ENCODE measurements around the gene PCED1B.
A peak's percentile ranks its signal among the peaks of the same experiment; 100 is the strongest.

PCED1B gene

DNA sequence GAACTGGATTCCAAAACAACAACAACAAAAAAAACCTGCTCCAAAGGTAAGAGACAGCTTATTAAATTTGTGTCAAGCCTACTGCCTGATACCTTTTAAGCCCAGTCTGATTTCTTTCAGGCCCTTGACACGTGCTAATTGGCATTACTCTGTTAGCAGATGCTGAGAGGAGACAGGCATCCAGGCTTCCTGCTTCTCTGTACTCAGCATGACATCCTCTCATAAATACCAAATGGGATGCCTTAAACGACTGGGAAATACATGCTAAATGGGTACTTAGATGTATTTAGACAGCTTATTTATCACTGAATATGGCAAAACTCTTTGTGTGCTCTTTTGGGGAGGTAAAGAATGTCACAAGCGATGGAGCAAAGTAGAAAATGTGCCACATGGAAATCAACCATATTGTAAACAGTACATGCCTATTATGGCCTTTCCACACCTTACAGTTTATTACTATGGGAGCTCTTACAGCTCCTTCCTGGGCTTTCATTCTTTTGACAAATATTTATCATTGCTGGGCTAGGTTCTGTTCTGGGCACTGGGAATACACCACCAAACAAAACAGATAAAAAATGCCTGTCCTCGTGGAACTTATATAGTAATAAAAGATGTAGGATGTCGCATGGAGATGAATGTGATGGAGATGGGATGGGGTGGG lies 11.5 kb upstream of the PCED1B start:
- no peak for DNase-seq (ENCODE audit: low spot score)

DNA sequence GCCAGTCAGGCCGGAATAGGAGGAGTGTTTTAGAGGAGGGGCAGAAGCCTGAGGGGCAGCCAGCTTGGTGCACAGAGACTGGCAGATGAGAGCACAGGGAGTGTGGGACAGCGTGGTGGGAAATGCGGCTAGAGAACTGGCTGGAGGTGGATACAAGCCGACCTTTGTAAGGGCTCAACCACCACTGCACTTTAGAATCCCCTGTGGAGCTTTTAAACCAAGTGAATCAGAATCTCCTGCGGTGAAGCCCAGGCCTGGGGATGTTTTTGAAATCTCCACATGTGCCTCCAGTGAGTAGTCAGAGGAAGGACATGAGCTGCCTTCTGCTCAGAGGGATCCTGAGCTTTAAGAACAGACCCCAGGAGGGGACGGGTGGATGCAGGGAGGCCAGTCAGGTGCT lies 10.9 kb upstream of the PCED1B start:
- DNase-seq (ENCODE audit: low spot score), result peak; percentile 18

DNA sequence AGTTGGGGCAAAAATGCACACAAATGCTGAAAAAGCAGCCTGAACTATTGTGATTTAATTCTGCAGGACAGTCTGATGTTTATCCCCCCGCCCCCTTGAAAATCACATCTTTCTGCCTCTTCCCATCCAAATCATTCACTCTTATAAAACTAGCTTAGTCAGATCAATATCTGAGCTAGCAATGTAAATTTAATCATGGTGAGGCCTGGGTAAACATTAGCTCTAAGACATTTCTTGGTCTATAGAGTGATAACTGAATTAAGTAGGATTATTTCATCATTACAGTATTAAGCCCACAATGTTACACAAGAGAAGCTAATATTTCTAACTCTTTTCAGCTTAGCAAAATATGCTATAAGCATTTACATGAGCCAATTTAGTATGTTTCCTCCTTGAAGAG lies 9.1 kb upstream of the PCED1B start:
- DNase-seq (ENCODE audit: low spot score), result no peak

DNA sequence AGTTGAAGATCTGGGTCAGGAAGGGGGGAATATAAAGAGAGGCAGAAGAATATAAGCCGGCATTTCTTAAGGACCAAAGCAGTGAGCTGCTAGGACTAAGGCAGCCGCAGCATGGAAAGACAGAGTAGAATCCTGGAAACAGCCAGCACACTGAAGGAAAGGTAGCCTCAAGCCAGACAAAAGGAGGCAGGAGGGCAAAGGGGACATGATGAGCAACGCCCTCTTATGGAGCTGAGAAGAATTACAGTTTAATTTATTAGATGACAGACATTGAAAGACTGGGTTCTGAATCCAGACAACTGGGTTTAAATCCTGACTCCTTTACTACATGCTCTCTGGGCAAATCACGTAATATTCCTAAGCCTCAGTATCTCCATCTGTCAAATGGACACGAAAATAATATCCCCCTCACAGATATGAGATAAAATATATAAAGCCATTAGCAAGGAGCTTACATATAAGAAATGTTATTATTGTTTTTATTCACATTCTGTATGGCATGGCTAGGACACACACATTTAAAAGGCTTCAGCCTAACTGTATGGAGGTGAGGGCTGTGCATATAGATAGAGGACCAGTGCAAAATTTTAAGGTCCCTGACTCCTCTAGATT lies 8.1 kb upstream of the PCED1B start:
- DNase-seq (ENCODE audit: low spot score), result no peak

DNA sequence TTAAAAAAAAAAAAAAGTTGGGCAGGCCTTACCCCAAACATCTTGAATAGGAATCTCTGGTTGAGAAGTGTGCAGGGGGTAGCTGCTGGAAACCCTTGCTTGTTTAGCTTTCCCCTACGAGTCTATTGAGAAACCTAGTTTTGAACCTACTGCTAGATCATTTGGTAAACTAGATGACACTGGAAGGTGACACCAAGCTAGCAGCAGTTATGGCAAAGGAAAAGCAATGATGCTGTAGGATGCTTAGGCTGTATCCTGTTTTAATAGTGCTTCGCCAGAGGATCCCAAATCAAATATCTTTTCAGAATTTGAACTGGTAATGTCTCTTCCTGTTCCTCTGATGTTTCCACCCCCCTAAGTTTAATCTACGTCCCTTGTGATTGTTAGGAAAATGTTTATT lies 5.5 kb upstream of the PCED1B start:
- DNase-seq (ENCODE audit: low spot score), result no peak

DNA sequence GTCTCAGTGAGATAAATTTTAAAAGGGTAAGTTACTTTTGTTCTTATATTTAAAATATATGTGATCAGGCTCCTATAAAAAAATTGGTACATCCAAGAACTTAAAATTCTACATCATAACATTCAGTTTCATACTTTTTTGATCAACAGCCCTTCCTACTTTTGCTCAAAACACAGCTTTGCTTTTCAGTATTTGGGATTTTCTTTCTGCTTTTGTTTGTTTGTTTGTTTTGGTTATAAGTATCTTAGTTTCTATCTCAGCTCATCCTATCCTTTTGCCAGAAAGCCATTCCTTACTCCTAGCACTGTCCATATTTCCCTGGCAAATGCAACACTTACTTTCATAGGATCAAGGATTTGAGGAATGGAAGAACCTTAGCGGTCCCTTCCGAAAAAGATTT lies 4.7 kb upstream of the PCED1B start:
- no peak for DNase-seq (ENCODE audit: low spot score)

DNA sequence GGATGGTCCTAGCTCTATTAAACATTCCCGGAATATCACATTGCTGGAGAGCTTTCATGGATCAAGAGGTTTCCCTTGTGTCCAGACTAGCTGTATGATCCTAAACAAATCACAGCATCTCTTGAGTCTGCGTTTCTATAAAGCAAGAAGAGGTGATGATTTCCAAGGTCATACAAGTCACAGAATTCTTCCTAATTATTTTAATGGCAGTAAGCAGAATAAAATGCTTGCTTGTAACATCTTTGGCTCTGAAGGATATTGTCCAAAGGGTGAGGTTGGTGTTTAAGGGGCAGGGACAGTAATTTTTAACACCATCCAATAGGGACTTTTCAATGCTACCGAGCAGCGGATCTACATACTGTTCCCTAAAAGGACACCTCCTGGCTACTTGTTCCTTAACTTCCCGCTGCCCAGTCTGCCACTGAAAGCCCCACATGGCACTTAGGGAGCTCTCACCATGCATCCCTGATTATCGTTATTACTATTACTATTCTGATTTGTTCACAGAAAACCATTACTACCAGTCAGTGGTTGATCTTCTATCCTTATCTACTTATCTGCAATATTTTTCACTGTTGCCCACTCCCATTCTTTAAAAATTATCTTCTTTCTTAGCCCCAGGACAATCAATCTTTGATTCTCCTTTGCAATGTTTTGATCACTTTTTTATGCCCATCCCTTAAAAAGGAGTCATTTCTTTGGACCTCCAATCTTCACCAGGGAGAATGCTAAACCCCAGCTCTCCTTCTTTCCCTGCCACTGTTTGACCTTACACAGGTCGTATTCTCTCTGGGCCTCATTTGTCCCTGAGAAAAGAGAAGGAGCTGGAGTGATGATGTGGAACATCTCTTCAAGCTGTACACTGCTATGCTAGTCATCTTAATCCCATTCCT lies 4.0 kb upstream of the PCED1B start:
- no peak for DNase-seq (ENCODE audit: low spot score)

DNA sequence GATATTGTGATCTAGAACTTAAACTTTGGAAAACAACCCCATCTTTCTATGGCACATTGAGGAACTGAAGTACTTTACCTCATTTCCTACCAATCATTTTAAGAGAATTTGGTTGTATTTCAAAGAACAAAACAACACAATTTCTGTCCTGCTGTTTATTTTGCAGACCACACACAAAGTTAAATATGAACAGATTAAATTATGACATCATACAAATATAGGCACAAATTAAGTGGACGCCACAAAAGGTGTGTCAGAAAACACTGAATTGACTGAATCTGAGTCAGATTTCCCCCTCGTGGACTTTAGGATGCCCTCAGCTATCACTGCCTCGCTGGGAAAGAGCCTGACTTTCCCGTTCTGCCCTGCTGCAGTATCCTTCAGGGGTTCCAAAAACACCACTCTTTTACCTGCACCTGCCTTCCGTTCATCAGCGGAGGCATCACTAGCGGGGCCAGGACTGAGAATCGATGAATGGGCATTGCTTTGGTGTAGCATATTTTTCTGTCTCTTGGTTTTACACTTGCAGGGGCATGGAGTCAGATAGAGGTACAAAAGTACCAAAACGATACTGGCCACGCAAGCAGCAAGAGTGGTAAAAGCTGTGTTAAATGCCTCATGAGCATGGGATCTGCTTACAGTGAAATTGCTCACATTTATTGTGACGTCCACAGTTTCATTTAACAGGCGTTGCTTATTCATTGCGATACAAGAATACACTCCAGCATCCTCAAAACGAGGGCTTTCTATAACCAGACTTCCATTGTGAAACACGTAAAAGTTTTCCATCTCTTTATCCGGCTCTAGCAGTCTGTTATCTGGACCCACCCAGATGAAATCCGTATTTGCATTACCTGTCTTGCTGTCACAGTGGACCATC lies 2.0 kb upstream of the PCED1B start:
- no peak for DNase-seq (ENCODE audit: low spot score)

DNA sequence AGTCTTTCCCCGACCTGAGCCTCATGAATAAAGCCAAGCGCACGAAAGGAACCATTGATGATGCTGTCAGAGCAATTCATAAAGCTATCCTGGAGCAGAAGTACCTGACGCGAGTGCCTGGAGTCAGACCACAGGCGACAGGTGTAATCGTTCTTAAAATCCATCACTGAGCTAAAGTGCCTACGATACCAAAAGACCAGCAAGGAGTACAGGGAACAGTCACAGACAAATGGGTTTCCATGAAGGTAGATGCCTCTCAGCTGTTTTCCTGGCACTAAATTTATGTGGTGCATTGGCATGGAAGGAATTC lies 1.4 kb upstream of the PCED1B start:
- no peak for DNase-seq (ENCODE audit: low spot score)

DNA sequence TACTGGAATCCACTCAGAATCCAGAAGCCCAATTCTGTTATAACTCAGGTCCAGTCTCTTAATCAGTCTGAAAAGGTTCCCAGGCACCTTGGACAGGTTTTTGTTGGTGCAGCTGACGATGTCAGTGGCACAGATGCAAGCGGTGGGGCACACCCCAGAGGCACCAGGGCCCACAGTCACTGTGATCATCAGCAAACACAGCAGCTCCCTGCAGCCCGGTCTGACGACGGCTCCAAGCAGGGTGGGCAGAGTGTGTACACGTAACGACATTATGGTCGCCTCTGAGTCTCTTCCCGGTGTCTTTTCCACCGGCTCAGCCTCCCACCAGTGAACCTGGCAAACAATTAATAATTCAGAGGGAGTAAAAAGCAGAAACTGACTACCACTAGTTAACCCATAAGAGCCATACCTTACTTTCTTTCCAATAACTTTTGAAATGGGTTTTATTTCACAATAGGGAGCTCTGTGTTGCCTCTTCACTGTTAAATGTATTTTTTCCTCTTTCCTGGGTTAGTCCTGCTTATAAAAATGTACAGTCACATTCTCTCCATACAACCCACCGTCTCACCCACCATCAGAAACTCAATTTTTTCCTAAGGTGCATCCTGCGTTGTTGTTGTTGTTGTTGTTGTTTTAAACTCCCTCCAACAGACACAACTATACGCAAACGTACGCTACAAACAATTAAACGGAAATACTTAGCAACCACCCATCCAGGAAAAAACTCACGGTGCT lies 521 bp upstream of the PCED1B start:
- DNase-seq (ENCODE audit: low spot score), result peak; percentile 47

DNA sequence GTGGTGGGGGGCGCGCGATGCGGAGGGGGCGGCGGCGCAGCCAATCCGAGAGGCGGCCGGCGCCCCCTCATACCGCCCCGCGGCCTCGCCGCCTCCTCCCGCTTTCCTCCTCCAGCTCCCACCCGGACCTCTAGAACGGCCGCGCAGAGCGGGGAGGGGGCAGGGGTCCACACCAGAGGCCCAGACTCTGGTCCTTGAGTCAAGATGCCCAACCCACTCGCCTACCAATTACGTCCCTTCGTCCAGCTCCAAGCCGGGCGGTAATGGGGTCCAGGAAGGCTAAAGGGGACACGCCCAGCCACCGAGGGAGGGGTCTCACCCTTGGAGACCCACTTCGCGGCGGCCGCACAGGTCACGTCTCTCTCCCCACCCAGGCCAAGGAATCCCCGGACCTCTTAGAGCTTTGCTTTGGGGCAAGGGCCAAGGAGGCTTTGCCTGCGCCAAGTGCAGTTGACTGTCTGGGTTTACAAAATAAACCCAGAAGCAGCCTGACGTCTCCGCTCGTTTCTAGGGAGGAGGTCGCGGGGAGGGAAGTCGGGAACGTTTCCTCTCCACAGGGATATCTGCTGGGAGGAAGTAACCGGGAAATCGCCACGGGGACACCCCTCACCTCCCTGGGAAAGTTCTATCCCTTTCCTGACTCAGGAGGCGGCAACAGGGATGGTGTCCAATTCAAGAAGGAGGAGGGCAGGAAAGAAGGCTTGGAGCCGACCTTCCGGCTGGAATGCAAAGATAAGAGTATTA lies 732 bp downstream of the PCED1B start:
- peak; percentile 57 for DNase-seq (ENCODE audit: low spot score)

DNA sequence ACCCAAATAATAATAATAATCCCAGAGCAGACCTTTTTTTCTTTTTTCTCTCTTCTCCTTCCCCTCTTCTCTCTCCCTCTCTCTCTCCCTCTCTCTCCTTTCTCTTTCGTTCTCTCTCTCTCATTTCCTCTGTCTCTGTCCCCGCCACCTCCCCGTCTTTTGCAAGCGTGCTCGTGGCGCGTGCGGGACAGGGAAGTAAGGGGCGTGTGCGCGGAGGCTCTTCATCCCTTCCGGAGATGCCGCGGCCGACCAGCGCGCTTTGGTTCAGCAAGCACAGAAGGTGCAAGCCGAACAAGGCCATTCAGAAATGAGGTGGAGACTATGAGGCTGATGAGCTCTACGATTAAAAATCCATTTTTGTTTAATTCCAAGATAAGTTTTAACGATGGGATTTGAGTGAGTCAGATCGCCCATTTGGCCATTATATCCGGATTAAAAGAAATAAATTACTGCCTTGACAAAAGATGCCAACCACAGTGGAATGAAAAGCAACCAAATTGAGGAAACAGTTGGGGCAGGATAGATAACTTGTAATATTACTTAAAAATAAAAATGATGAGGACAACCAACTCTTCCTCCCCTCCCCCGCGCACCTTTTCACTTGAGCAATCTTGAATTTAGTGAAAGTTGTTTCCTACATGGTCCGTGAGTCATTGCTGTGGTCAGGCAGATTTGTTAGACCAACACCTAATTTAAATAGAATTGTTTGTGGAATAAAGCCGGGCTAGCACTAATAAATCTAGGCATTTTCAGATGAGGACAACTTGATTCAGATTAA lies 1.5 kb downstream of the PCED1B start:
- peak; percentile 60 for DNase-seq (ENCODE audit: low spot score)

DNA sequence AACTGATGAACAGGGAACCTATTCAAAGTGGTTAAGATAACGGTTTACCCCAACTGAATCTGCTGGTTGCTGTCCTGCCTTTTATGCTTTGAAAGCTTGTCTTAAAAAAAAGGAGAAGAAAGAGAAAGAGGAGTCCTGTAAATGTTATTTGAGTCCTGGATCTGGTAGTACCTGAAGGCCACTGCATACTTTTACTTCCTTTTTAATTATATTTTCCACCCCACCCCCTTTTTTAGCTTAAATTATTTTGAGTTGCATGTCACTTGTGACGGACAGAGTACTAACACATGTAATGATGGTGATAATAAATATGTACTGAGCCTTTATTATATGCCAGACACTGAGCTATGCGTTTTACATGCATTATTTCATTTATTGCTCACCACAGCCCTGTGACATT lies 2.9 kb downstream of the PCED1B start:
- no peak for DNase-seq (ENCODE audit: low spot score)

DNA sequence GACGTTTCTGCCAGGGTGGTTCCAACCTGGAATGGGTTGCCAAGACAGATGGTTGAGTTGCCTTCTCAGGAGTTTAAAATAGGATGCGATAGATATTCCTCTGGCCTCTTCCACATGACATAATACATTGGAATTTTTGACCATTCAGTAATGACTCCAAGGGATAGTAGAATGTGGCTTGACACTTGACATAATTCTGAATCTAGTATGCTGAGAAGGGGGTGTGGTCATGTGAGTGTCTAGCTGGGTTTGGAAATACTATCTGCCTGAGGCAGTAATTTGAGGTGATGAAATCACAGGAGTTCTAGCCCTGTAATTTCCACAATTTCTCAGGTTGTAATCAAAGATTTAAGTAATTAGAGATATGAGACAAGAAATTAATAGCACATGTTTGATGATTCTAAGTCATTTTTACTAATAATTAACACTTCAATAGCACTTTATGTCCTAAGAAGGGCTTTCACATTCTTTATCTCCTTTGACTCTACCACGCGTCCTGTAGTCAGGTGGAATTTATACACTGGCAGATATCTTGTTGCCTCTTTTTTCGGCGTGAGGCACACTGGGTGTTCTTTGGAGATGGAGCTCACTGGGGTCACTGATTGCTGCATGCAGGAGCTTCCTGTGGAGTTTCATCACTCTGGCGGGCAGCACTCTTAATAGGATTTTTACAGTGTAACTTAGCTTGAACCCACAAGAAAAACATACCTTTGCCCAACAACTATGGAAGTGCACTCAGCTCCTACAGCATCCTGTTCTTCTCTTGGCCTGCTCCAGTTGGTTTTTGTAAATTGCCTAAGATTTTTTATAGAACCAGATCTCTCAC lies 3.6 kb downstream of the PCED1B start:
- peak; percentile 76 for DNase-seq (ENCODE audit: low spot score)

DNA sequence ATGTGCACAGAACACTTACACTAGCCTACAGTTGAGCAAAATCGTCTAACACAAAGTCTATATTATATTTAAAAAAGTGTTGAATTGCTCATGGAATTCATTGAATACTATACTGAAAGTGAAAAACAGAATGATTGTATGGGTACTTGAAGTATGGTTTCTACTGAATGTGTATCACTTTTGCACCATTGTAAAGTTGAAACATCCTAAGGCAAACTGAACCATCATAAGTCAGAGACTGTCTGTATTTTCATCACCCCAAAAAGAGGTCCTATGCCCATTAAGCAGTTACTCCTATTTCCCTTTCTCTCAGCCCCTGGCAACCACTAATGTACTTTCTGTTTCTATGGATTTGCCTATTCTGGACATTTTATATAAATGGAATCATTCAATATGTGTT lies 4.8 kb downstream of the PCED1B start:
- no peak for DNase-seq (ENCODE audit: low spot score)

DNA sequence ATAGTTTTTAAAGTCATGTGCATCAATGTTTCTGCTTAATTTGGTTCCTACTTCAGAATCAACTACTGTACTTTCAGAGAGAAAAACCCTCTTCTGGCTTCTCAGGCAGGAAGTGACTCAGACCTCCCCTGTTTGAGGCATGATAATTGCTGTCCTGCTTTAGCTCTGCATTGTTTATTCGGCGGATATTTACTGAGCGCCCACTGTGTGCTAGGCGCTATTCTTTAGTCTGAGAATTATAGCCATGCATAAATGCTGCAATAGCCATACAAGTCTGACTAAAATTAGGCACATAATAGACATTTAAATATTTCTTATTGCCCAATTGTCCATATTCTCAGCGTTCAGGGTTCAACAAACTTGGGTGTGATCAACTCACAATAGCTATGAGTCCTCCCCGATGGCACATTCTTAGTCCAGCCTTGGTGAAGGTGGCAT lies 6.4 kb downstream of the PCED1B start:
- DNase-seq (ENCODE audit: low spot score), result peak; percentile 30

DNA sequence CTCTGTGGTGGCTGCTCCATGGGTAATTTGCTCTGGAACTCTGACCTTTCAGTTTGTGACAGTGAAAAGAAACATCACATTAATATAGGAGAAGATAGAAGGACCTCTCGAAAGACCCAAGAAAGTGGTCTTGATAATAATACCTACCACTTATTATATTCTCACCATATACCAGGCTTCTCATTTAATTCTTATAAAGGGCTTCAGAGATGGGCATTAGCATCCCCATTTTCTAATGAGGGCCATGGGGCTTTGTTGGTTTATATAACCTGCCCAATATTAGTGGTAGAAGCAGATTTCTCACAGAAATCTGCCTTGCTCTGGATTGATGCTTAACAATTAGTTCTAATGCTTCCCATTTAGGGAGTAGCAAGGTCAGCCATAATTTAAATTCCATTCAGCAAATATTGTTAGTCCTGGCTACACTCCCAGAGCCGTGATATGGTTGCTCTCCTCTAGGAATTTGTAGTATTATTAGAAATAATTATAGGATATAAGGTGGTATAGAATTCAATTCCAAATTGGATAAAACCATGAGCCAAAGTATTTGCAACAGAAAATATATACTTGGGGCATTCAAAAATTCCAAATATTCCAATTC lies 7.8 kb downstream of the PCED1B start:
- no peak for DNase-seq (ENCODE audit: low spot score)

DNA sequence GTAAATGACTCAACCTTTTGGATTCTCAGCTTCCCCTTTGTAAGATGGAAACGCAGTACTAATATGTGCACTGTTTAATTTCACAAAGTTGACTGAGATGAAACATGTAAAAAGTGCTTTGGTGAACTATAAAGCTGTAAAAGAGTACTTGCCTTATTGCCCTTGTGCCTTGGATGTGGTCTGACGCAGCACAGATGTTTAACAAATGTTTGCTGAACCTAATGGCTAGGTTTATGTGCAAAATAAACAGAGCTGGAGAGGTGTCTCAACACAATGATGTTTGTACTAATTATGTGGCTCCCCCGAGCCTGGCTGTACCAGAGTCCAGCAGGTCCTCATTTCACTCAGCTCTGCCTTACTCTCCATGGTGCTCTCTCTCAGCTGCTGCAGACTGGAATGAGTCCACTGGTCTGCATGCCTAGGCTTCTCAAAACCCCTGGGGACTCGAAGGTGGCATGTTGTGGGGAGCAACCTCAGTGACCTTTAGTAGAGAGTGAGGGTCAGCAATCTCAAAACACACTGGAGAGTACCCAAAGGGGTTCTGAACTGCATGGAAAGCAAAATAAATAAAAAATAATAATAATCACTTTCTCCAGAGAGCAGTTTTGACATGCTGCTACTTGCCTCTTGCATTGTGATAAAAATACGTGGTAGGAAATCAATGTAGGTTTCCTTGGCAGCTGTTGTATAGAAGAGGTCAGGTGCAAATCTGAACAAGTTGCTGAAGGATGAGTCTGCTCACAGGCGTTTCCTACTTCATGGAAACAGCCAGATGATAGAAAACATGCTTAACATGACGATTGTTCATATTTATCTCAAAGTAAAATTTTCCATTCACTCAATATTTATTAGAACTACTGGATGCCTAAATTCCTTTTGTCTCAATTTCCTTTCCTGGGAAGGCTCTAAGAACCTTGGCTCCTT lies 8.9 kb downstream of the PCED1B start:
- no peak for DNase-seq (ENCODE audit: low spot score)
